HG03139 (cell line): ENCODE results near the gene ZDHHC11.
"Not testable (repeated sequence)": the region's sequence is repeated elsewhere in the genome, so short reads cannot be mapped to it uniquely, and the experiment has no call there.

Experiments used
- ATAC-seq: cut with Tn5 transposase; IDR thresholded peaks from one replicate; pipeline ENCODE4 v1.9.1; 2021; ENCODE audit not compliant: unreplicated experiment

ZDHHC11 gene

DNA sequence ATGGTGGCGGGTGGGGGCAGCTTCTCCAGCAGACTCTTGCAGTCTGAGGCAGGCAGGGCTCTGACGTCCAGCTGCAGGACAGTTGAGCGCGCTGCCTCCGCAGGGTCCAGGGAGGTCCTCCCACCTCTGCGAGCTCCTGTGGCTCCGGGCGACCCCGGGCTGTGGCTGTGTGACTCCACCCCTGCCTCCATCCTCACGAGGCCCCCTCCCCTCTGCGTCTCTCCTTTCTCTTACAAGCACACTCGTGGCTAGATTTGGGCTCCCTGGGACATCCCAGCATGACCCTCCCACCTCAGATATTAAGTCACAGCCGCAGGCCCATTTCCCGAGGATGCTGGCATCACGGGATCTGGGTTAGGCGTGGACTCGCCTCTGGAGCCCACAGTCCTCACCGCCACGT is 100.6 kb downstream of the ZDHHC11 start:
- ATAC-seq = not testable (repeated sequence)

DNA sequence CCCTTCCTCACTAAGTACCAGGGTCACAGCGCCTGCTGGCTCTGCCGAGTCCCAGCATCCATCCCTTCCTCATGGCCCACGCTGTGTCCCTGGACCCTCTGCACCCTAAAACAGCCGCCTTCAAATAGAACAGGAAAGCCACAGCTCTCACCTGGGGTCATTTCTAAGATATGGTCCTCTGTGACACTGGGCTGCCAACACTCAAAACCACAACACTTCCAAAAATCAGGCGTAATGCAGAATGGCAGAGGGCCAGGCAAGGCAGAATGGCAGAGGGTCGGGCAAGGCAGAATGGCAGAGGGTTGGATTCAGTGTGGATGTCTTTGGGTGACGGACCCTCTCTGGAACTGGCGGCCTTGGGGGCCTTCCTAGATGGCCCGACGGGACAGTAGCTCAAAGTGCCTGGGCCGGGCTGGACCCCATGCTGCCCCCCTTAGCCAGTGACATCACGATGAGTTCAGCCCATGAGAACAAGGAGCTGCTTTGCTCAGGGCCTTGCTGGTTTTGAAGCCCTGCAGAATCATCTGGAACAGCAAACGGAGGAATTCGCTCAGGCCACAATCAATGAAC is 101.6 kb downstream of the ZDHHC11 start:
- no peak for ATAC-seq

DNA sequence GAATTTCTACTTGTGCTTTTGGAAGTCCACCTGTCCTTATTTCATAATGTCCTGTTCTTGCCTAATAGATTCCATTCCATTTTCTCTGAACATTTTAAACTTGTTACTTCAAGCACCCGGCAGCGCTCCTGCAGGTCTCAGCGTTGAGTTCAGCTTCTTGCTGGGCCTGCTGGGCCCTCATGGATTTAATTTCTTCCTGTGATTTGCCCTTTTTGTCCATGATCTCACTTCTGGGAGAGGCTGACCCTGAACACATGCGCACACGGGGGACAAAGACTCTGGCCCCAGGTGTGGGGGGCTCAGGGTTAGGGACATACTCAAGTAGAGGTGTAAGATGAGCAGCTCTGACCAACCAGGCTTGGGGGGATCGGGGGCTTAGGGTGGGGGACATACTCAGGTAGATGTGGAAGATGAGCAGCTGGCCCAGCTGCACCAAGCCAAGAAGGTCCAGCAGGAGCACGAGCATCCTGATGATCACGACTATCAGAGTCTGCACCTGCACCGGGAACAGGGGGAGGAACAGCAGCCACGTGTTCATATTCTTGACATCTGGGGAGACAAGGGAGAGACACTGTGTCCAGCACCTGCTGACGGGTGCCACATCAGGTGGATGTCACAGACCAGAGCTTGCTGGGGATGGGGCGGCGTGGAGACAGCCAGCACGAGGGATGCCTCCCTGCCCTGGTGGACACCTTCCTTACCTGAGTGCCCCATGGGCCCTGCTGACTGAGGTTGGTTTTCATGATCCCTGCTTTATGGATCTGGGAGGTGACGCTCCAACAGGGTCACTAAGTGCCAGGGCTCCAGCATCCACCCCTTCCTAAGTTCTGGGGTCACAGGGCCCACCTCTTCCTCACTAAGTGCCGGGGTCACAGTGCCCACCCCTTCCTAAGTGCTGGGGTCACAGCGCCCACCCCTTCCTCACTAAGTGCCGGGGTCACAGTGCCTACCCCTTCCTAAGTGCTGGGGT is 102.5 kb downstream of the ZDHHC11 start:
- not testable (repeated sequence) for ATAC-seq

DNA sequence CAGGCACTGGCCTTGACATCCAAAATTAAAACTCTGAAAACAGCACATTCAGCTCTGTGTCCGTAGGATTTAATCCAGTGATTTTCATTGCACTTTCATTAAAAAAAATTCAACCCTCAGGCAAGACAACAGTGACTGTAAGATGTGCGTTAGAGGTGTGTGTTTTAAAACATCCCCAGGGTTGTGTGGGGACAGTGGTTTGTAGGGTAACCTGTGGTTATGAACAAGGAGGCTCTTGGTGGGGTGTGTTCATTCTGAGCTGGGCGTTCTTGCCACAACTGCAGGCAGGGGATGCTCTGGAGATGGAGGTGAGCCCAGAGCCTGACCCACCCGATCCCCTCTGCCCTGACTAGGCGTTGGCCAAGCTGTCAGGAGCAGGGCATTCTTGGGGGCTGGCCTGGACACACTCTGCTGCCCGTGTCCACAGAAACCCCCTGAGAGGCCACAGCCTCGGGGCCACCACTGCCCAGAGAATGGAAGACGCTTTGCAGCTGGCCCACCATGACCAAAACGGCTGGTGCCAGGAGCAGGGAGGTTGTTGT is 103.4 kb downstream of the ZDHHC11 start:
- not testable (repeated sequence) for ATAC-seq

DNA sequence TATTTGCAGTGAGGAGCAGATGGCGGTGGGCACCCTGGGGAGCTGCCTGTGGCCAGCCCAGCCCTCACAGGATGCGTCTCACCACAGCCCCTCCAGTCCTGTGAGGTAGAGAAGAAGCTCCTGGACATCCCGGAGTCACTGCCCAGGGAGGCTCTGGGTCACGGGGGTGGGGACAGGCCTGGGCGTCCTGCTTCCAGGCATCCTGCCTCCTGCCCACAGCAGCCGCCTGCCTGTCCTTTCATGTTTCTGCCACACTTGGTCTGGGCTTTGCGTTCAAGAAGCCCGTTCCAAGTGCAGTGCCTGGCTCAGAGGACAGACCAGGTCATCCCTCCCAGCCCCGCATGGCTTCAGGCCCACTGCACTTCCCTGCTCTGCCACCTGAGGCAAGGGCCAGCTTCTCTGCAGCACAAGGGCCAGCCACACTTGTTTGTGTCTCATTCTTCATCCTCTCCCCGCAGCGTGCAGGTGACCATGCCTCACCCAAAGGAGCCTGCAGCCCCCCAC is 104.5 kb downstream of the ZDHHC11 start:
- ATAC-seq = no peak
